MM.1S (cell line): ENCODE data around the gene UNK.
A peak's percentile ranks its signal among the peaks of the same experiment; 100 is the strongest.

Experiments used
- DNase-seq: peaks from one replicate; pipeline ENCODE4 v3.0.0-alpha.2; 2015
- H2AFZ ChIP-seq: fragments of 300-600 bp; sonication (generic); 2 replicates; pipeline ENCODE4 v1.6.0; 2016; ENCODE audit warnings: antibody characterized with exemption, low read length
- H3F3A ChIP-seq: fragments of 300-600 bp; sonication (generic); 2 replicates; pipeline ENCODE4 v1.6.1; 2016; ENCODE audit warnings: mild to moderate bottlenecking, antibody characterized with exemption, low read length, moderate library complexity, mixed read lengths; ENCODE audit not compliant: insufficient read depth
- H3K27ac ChIP-seq: fragments of 300-600 bp; sonication (generic); 2 replicates; pipeline ENCODE4 v1.5.1; 2016; ENCODE audit warnings: mild to moderate bottlenecking, low read length
- H3K27me3 ChIP-seq: fragments of 300-600 bp; sonication (generic); replicated peaks from 2 replicates; pipeline ENCODE4 v1.6.0; 2016; ENCODE audit warnings: low read length; ENCODE audit not compliant: insufficient read depth
- H3K36me3 ChIP-seq: fragments of 300-600 bp; sonication (generic); replicated peaks from 2 replicates; pipeline ENCODE4 v1.6.1; 2016; ENCODE audit warnings: mild to moderate bottlenecking, low read length, mixed read lengths; ENCODE audit not compliant: insufficient read depth
- H3K4me1 ChIP-seq: fragments of 300-600 bp; sonication (generic); 2 replicates; pipeline ENCODE4 v1.6.1; 2016; ENCODE audit warnings: low read length, mixed read lengths
- H3K4me2 ChIP-seq: fragments of 300-600 bp; sonication (generic); 2 replicates; pipeline ENCODE4 v1.6.0; 2016; ENCODE audit warnings: low read depth, low read length
- H3K4me3 ChIP-seq: fragments of 300-600 bp; sonication (generic); 2 replicates; pipeline ENCODE4 v1.5.1; 2016; ENCODE audit warnings: low read length, mixed read lengths
- H3K79me2 ChIP-seq: fragments of 300-600 bp; sonication (generic); 2 replicates; pipeline ENCODE4 v1.6.1; 2016; ENCODE audit warnings: mixed run types, low read length, mixed read lengths
- H3K9ac ChIP-seq: fragments of 300-600 bp; sonication (generic); 2 replicates; pipeline ENCODE4 v1.6.1; 2016; ENCODE audit warnings: low read length, mixed read lengths
- H3K9me2 ChIP-seq: fragments of 300-600 bp; sonication (generic); replicated peaks from 2 replicates; pipeline ENCODE4 v1.6.1; 2016; ENCODE audit warnings: mild to moderate bottlenecking, low read length, mixed read lengths; ENCODE audit not compliant: insufficient read depth
- H3K9me3 ChIP-seq: fragments of 300-600 bp; sonication (generic); replicated peaks from 2 replicates; pipeline ENCODE4 v1.6.1; 2016; ENCODE audit warnings: mild to moderate bottlenecking, low read length, mixed read lengths; ENCODE audit not compliant: insufficient read depth
- H4K20me1 ChIP-seq: fragments of 300-600 bp; sonication (generic); 2 replicates; pipeline ENCODE4 v1.6.1; 2016; ENCODE audit warnings: mild to moderate bottlenecking, low read length, moderate library complexity, mixed read lengths; ENCODE audit not compliant: insufficient read depth
- CTCF ChIP-seq: fragments of 300-600 bp; sonication (generic); IDR thresholded peaks from 2 replicates; pipeline ENCODE4 v1.5.1; 2016; ENCODE audit warnings: antibody characterized with exemption, low read length, mixed read lengths
- EZH2 ChIP-seq: fragments of 300-600 bp; sonication (generic); optimal IDR thresholded peaks from 2 replicates; pipeline ENCODE3; 2017; ENCODE audit warnings: low read depth, mild to moderate bottlenecking, antibody characterized with exemption, low read length, mixed read lengths
- EZH2phosphoT487 ChIP-seq: fragments of 300-600 bp; sonication (generic); IDR thresholded peaks from 2 replicates; pipeline ENCODE4 v1.6.1; 2018; ENCODE audit warnings: antibody characterized with exemption, low read length

Gene UNK

GRCh38 chr17:75778861-75779249 is 5.8 kb upstream of the UNK start:
- Histone ChIP-seq H3K36me3 (peaks cover 10% of the 10 kb centered on the region; the same call in 1 of the 2 replicates), H3K9me2 (no peaks in the 10 kb centered on the region), H3K4me2 (peak overlapping the region; percentile 85; the same call in 1 of the 2 replicates), H3K4me3 (peak overlapping the region; percentile 81), H3F3A (peaks cover 56% of the 10 kb centered on the region), H4K20me1 (peaks cover 26% of the 10 kb centered on the region), H3K4me1 (peaks cover 14% of the 10 kb centered on the region), H3K27me3 (no peaks in the 10 kb centered on the region), H3K79me2 (peaks cover 21% of the 10 kb centered on the region), H3K27ac (peak overlapping the region; percentile 81; the same call in 1 of the 2 replicates), H3K9ac (peak overlapping the region; percentile 96), H3K9me3 (no peaks in the 10 kb centered on the region), H2AFZ (no peak overlapping the region)
- peak; percentile 60 for TF ChIP-seq CTCF
- TF ChIP-seq EZH2, result no peak
- peak; percentile 74 for DNase-seq

- H4K20me1 ChIP-seq, result peaks cover 26% of the 10 kb centered on the region
- peak overlapping the region; percentile 96 for H3K9ac ChIP-seq
- H2AFZ ChIP-seq, result no peak overlapping the region
- H3K27ac ChIP-seq, result peak overlapping the region; percentile 81
- H3K79me2 ChIP-seq, result peaks cover 21% of the 10 kb centered on the region
- H3K36me3 ChIP-seq, result peaks cover 10% of the 10 kb centered on the region; the same call in 1 of the 2 replicates
- TF ChIP-seq EZH2 (no peak), CTCF (no peak), EZH2phosphoT487 (no peak)
- H3K27me3 ChIP-seq, result no peaks in the 10 kb centered on the region
- peak overlapping the region; percentile 81 for H3K4me3 ChIP-seq
- peaks cover 18% of the 10 kb centered on the region for H3K4me1 ChIP-seq
- peaks cover 60% of the 10 kb centered on the region for H3F3A ChIP-seq
- DNase-seq, result peak; percentile 100
- H3K9me2 ChIP-seq, result no peaks in the 10 kb centered on the region
- no peaks in the 10 kb centered on the region for H3K9me3 ChIP-seq
- peak overlapping the region; percentile 85; the same call in 1 of the 2 replicates for H3K4me2 ChIP-seq
Observed at GRCh38 chr17:75779250-75779986, 5.2 kb upstream of the UNK start.

DNA sequence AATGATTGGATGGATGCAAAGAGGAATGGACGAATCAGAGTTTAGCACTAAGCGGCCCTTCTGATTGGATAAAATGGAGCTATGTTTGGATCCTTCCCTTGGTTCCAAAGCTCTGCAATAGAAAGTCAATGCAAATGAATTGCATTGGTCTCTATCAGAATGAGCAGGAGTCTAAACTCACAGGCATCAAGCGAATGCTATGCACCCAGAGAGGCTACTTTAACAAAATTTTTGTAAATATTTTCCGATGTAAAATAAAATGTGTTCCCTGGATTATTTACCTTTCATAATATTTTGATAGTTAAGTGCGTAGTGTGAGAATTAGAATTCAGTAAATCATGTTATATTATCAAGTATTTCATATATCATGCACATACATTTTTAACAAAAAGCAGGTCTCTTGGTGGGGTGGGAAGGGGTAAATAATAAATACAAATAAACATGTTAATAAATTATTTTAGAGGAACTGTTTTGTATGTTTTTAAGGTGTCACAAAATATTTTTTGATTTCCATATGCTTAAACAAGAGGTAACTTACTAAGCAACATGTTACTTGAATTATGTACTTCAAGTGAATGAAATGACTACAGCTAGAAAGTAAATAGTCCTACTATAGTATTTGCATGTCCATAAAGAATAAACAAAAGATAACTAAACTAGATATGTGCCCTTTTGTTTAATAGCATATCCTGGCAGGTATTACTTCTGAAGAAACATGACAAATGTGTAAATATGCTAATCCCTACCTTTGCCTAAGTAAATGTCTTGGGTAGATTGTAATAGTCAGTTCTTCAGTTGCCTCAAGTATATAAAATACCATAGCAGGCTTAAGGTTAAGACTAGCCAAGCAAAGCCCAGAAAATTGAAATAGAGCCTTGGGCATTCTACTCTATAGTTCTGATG is 4.4 kb upstream of the UNK start:
- Histone ChIP-seq H3K9me3 (no peaks in the 10 kb centered on the region), H2AFZ (no peak overlapping the region), H4K20me1 (peaks cover 26% of the 10 kb centered on the region), H3K36me3 (peaks cover 10% of the 10 kb centered on the region; the same call in 1 of the 2 replicates), H3F3A (peaks cover 61% of the 10 kb centered on the region), H3K4me1 (peaks cover 19% of the 10 kb centered on the region), H3K9ac (peak overlapping the region; percentile 10; the same call in 1 of the 2 replicates), H3K9me2 (no peaks in the 10 kb centered on the region), H3K4me2 (peak overlapping the region; percentile 46), H3K27ac (peak overlapping the region; percentile 38; the same call in 1 of the 2 replicates), H3K27me3 (no peaks in the 10 kb centered on the region), H3K79me2 (peaks cover 24% of the 10 kb centered on the region), H3K4me3 (no peak overlapping the region; the same call in 1 of the 2 replicates)
- TF ChIP-seq EZH2phosphoT487, result no peak
- no peak for DNase-seq
